ENCODE data around the gene NMU. TPM values are rescaled to one million over a fixed set of nuclear protein-coding genes. Genes with fewer than 3 reads are reported as not detected.

NMU gene
- total and polyA plus RNA-seq, 10 of the 15 experiments (the other 5 are each of a cell fraction or from before 2014, with no cell fraction given) = 0.33 TPM; not detected in 9

DNA sequence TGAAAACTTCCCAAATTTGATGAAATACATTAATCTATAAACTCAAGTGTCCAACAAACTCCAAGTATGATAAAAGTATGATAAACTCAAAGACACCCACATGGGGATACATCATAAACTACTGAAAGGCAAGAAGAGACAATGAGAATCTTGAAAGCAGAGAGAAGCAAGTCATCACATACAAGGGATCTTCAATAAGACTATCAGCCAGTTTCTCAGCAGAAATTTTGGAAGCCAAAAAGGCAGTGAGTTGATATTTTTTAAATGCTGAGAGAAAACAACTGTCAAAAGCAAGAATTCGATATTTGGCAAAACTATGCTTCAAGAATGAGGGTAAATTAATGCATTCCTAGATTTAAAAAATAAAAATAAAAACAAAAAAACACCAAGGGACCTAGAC, 60.6 kb downstream of the NMU start:
- no peaks in the 10 kb centered on the region for H3K36me3 ChIP-seq (ENCODE audit: control insufficient read depth in 2 of 2, insufficient read depth in 2 of 2, low read length in 1 of 2)
- no peak for DNase-seq (ENCODE audit: low read depth, low spot score)

DNA sequence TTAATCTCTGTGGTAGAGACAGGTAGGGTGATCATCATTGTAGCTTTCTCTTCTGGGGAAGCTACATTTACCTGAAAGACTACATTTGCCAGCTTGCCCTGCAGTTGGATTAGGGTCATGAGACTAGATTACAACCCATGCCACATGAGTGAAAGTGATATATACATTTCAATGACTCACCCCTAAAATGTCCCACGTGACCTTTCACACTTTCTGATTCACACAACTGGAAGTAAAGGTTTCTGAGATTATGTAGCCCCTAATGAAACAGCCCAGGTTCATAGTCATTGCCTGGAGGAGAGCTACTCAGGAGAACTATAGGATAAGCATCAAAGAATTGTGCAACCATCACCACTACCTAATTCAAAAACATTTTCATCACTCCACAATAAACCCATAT, 61.8 kb downstream of the NMU start:
- no peak overlapping the region for H3K4me2 ChIP-seq (ENCODE audit: control insufficient read depth, insufficient read depth)
- H3K79me2 ChIP-seq (ENCODE audit: control insufficient read depth, insufficient read depth, low read length) = no peaks in the 10 kb centered on the region
- 0% methylated on average over 1 of the region's 1 CpG for WGBS (ENCODE audit: insufficient coverage, insufficient replicate concordance, low lambda C conversion rate, missing lambda C conversion rate)
- in situ Hi-C loops (cut with MboI) = loop anchor here (25.0 kb wide), 1 partner anchor 1262 kb away; no protein-coding TSS in a partner anchor
- SMC1A ChIA-PET (ENCODE audit: uncharacterized antibody, unreplicated experiment) = no interaction called here
- no peak overlapping the region for H3K4me3 ChIP-seq
- FAIRE-seq (no peak), DNase-seq (ENCODE audit: low read depth, low spot score) (no peak), ATAC-seq (no peak)
- POLR2A ChIA-PET = no interaction called here
- H4K20me1 ChIP-seq (ENCODE audit: control insufficient read depth, insufficient read depth) = no peaks in the 10 kb centered on the region
- intact Hi-C loops (cut with micrococcal nuclease; ENCODE audit: unreplicated experiment) = no loop called here
- CTCF ChIA-PET = no interaction called here
- no peaks in the 10 kb centered on the region for H3K36me3 ChIP-seq (ENCODE audit: control insufficient read depth in 2 of 2, insufficient read depth in 2 of 2, low read length in 1 of 2)
- no peak overlapping the region for H2AFZ ChIP-seq (ENCODE audit: control insufficient read depth, low read depth, low read length)
- no peak overlapping the region for H3K9ac ChIP-seq (ENCODE audit: control insufficient read depth, insufficient read depth, low read length)
- H3K27me3 ChIP-seq (replicated peaks in 1 of 2; ENCODE audit: control insufficient read depth in 2 of 2, insufficient read depth in 2 of 2, low read length in 1 of 2) = no peaks in the 10 kb centered on the region
- H3K27ac ChIP-seq (ENCODE audit: control insufficient read depth, insufficient read depth) = no peak overlapping the region
- no peaks in the 10 kb centered on the region; the same call in 2 of the 3 replicates for H3K9me3 ChIP-seq (replicated peaks; ENCODE audit: control insufficient read depth, insufficient read depth, low read length)
- no TSS peak for BruUV-seq (replicated peaks)
- RAD21 ChIA-PET (ENCODE audit: unreplicated experiment) = no interaction called here
- H3K4me1 ChIP-seq (ENCODE audit: control insufficient read depth, insufficient read depth, low read length) = no peaks in the 10 kb centered on the region
- TF ChIP-seq SUZ12 (IDR thresholded peaks at IDR 0.05; ENCODE audit: unreplicated experiment) = no peak
- TF ChIP-seq GABPA (IDR thresholded peaks at IDR 0.05; ENCODE audit: low read depth) = no peak
- no peak for TF ChIP-seq ZBTB11 (CRISPR knock-in tag; IDR thresholded peaks at IDR 0.05)
- no peak for TF ChIP-seq ETV6 (conservative IDR thresholded peaks at IDR 0.05 in 1 of 2, IDR thresholded peaks at IDR 0.05 in 1 of 2; ENCODE audit: borderline replicate concordance in 1 of 2, low read depth in 1 of 2)
- TF ChIP-seq BCL11A (IDR thresholded peaks at IDR 0.05; ENCODE audit: low read depth, low read length) = no peak
- no peak for TF ChIP-seq ESRRA (IDR thresholded peaks at IDR 0.05; ENCODE audit: low read length)
- TF ChIP-seq RAD51 (IDR thresholded peaks at IDR 0.05) = no peak
- no peak for TF ChIP-seq NFXL1 (IDR thresholded peaks at IDR 0.05; ENCODE audit: borderline replicate concordance)
- TF ChIP-seq SUPT20H (IDR thresholded peaks at IDR 0.05; ENCODE audit: borderline replicate concordance, control insufficient read depth, low read depth, low read length) = no peak
- TF ChIP-seq SREBF1 (IDR thresholded peaks at IDR 0.05; ENCODE audit: low read length) = no peak
- TF ChIP-seq, protein P1, sequence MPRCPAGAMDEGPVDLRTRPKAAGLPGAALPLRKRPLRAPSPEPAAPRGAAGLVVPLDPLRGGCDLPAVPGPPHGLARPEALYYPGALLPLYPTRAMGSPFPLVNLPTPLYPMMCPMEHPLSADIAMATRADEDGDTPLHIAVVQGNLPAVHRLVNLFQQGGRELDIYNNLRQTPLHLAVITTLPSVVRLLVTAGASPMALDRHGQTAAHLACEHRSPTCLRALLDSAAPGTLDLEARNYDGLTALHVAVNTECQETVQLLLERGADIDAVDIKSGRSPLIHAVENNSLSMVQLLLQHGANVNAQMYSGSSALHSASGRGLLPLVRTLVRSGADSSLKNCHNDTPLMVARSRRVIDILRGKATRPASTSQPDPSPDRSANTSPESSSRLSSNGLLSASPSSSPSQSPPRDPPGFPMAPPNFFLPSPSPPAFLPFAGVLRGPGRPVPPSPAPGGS (IDR thresholded peaks at IDR 0.05; ENCODE audit: borderline replicate concordance, insufficient read depth, low read depth, low read length, poor library complexity, severe bottlenecking) = no peak
- TF ChIP-seq EZH2 (IDR thresholded peaks at IDR 0.05; ENCODE audit: borderline replicate concordance, control insufficient read depth, low read depth, low read length) = no peak
- no peak for TF ChIP-seq CBFB (IDR thresholded peaks at IDR 0.05; ENCODE audit: low read depth)

More for the DNA sequence above, 60.6 kb downstream of the NMU start:
- SMC1A ChIA-PET (ENCODE audit: uncharacterized antibody, unreplicated experiment) = no interaction called here
- RAD21 ChIA-PET (ENCODE audit: unreplicated experiment) = no interaction called here
- Histone ChIP-seq H3K27ac (ENCODE audit: control insufficient read depth, insufficient read depth) (no peak overlapping the region), H2AFZ (ENCODE audit: control insufficient read depth, low read depth, low read length) (no peak overlapping the region), H3K79me2 (ENCODE audit: control insufficient read depth, insufficient read depth, low read length) (no peaks in the 10 kb centered on the region), H3K9ac (ENCODE audit: control insufficient read depth, insufficient read depth, low read length) (no peak overlapping the region), H3K27me3 (replicated peaks in 1 of 2; ENCODE audit: control insufficient read depth in 2 of 2, insufficient read depth in 2 of 2, low read length in 1 of 2) (no peaks in the 10 kb centered on the region), H4K20me1 (ENCODE audit: control insufficient read depth, insufficient read depth) (no peaks in the 10 kb centered on the region), H3K4me3 (no peak overlapping the region), H3K9me3 (replicated peaks; ENCODE audit: control insufficient read depth, insufficient read depth, low read length) (no peaks in the 10 kb centered on the region; the same call in 2 of the 3 replicates), H3K4me1 (ENCODE audit: control insufficient read depth, insufficient read depth, low read length) (no peaks in the 10 kb centered on the region), H3K4me2 (ENCODE audit: control insufficient read depth, insufficient read depth) (no peak overlapping the region)
- TF ChIP-seq SREBF2 (IDR thresholded peaks at IDR 0.05; ENCODE audit: low read length) (no peak), CBX5 (IDR thresholded peaks at IDR 0.05; ENCODE audit: low read depth) (0 out of 2 replicates have a peak, but pooled peaks have one; percentile 62)
- no peak for FAIRE-seq
- intact Hi-C loops (cut with micrococcal nuclease; ENCODE audit: unreplicated experiment) = no loop called here
- in situ Hi-C loops (cut with MboI) = no loop called here
- CTCF ChIA-PET = no interaction called here
- WGBS (ENCODE audit: insufficient coverage, insufficient replicate concordance, low lambda C conversion rate, missing lambda C conversion rate) = 18% methylated on average over 1 of the region's 1 CpG
- BruUV-seq (replicated peaks) = no TSS peak
- ATAC-seq = no peak
- POLR2A ChIA-PET = no interaction called here

Data from GM12878 (cell line).